ENCODE results near the gene CXXC1.
A peak's percentile ranks its signal among the peaks of the same experiment; 100 is the strongest.

GRCh38 chr18:50268022-50268747 is 19.3 kb downstream of the CXXC1 start:
- TF ChIP-seq, protein P1, sequence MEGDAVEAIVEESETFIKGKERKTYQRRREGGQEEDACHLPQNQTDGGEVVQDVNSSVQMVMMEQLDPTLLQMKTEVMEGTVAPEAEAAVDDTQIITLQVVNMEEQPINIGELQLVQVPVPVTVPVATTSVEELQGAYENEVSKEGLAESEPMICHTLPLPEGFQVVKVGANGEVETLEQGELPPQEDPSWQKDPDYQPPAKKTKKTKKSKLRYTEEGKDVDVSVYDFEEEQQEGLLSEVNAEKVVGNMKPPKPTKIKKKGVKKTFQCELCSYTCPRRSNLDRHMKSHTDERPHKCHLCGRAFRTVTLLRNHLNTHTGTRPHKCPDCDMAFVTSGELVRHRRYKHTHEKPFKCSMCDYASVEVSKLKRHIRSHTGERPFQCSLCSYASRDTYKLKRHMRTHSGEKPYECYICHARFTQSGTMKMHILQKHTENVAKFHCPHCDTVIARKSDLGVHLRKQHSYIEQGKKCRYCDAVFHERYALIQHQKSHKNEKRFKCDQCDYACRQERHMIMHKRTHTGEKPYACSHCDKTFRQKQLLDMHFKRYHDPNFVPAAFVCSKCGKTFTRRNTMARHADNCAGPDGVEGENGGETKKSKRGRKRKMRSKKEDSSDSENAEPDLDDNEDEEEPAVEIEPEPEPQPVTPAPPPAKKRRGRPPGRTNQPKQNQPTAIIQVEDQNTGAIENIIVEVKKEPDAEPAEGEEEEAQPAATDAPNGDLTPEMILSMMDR (IDR thresholded peaks at IDR 0.05; ENCODE audit: insufficient read depth, low read length, poor library complexity, severe bottlenecking), result peak; percentile 96
- TF ChIP-seq EZH2phosphoT487 (conservative IDR thresholded peaks at IDR 0.05; ENCODE audit: low read length), result no peak

Data from SU-DHL-6 (cell line).